HG03575 (cell line): ENCODE data around the gene SH3GL3.

Experiments
- ATAC-seq: cut with Tn5 transposase; IDR thresholded peaks from one replicate; pipeline ENCODE4 v1.9.1; 2021; ENCODE audit not compliant: unreplicated experiment, insufficient number of reproducible peaks, low FRiP score; ENCODE audit errors: extremely low read depth

SH3GL3 gene, protein sequence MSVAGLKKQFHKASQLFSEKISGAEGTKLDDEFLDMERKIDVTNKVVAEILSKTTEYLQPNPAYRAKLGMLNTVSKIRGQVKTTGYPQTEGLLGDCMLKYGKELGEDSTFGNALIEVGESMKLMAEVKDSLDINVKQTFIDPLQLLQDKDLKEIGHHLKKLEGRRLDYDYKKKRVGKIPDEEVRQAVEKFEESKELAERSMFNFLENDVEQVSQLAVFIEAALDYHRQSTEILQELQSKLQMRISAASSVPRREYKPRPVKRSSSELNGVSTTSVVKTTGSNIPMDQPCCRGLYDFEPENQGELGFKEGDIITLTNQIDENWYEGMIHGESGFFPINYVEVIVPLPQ

DNA sequence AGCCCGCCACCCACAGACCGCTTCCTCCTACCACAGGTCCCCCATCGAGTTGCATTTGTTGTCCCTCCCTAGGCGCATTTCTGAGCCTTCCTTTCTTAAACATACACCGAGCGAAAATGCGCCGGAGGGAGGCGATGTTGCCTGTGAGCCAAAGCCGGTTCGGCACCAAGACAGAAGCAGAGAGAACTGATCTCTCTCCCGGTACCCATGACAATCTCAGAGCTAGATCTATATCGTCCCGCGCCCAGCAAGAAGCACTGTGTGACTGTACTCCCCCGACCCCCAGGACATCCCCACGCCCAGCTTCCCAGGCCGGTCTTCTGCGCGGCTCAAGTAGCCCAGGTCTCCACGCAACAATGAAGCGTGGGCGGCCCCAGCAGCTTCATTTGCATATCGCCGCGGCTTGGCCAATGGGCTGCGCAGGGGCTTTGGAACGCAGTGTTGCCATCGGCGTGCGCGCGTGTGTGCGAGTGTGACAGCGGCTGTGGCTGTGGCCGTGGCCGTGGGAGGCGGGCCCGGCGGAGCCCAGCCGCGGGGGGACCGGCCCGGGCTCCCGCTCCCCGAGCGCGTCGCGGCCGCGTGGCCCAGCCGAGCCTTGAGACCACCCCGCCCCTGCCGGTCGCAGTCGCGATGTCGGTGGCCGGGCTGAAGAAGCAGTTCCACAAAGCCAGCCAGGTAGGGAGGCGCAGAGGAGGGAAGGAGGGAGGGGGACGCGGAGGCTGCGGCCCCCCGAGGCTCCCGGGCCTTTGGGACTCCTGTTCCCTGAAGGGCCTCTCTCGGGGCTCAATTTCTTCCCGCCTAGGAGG lies at the start of gene SH3GL3:
Gene SH3GL3 (plus strand): TSS at position 438 of the 806 bp plus-strand sequence. CDS start 193 bp downstream, at position 631.
- ATAC-seq, result no peak

DNA sequence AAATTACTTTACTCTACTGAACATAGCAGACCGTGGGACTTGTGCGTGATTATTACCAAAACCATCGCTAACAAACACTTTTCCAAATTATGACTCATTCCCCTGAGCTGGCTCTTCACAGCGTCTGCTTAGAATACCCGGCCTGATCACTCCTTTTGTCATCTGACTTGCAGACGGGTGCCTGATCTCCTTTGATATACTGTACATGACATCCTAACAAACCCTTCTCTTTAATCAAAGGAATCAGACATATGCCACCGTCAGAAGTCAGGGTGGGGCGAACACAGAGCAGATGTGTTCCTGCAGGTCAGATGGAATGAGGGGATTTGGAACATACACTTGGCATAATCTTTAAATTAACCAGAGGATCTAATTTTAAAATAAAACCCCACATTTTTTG lies 48.5 kb upstream of the SH3GL3 start:
- no peak for ATAC-seq

DNA sequence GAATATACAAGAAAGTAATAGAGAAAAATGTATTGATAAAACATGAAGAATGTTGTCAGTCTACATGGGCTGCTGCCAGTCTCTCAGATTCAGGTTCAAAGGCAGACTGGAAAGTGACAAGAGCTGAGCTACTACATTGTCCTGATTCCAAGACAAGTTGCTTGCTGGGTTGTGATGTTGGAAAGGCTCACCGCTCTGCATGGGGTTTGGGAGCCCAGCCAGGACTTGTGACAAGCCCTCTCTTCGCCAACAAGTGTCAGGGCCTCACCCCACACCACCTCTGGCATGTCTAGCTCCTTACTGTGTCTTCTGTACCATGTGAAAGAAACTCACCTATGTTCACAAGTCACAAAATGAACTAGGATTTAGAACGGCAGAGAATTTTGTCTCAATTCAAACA lies 43.0 kb upstream of the SH3GL3 start:
- no peak for ATAC-seq

DNA sequence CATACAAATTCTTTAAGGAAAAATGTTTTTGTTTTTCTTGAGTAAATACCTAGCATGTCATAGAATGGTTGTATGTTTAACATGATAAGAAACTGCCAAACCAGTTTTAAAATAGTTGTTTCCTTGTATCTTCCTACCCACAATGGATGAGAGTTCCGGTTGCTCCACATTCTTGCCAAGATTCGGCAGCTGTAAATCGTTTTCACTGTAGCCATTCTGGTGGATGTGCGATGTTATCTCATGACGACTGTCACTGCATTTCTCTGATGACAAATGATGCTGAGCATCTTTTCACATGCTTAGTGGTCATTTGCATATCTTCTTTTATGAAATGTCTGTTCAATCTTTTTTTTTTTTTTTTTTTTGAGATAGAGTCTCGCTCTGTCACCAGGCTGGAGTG lies 36.6 kb upstream of the SH3GL3 start:
- no peak for ATAC-seq

DNA sequence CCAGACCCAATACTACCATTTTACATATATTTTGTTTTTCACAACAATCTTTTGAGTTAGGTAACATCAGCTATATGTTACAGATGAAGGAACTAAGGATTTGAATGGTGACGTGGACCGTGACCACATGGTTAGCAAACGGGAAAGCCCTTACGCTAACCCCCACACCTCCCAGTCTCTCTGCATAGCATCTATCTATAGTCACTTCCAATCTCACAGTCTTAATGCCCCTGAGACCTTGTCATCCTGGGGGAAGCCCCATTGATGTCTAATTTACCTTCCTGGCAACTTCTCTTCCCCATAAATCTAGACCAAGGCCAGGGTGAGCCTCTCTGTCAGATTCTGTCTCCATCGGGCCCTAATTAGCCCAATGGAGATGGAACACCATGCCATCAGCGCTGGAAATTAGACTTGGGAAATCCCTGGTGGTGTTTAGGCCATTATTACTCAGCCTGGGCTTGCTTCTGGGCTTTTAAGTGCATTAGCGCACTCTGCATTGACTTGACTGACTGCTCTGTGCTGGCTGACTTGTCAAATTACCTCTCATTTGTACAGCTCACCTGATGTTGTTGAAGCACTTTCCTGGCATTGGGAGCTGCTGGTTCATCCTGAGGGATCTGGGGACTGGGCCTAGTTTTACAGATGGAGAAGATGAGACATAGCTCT lies 34.0 kb upstream of the SH3GL3 start:
- no peak for ATAC-seq

DNA sequence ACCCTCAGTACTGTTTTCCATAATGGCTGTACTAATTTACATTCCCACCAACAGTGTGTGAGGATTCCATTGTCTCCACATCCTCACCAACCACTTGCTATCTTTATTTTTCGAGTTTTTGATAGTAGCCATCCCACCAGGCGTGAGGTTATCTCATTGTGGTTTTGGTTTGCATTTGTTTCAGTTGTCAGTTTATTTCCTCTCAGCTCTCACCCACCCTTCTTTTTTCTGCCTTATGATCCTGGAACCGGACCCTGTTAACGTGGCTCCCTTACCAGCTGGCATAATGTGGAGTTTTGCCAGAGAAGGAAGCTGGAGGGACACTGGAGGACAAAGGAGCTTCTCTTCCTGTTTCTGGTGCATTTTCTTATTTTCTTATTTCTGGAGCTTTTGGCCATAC lies 25.1 kb upstream of the SH3GL3 start:
- no peak for ATAC-seq

DNA sequence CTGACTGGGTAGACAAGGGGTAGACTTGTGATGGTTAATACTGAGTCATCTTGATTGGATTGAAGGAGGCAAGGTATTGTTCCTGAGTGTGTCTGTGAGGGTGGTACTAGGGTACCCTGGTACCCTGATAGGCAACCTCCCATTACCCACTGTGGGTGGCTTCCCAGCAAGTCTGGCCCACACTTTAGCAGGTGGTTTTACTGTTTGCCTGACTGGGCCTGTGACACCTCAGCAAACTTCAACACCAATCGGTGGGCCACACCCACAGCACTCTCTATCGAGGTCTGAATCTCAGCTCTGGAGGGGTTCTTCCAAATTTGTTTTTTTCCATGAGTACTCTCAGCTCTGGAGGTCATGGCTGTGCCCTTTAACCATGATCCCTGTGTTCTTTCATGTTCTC lies 24.6 kb upstream of the SH3GL3 start:
- ATAC-seq, result no peak

DNA sequence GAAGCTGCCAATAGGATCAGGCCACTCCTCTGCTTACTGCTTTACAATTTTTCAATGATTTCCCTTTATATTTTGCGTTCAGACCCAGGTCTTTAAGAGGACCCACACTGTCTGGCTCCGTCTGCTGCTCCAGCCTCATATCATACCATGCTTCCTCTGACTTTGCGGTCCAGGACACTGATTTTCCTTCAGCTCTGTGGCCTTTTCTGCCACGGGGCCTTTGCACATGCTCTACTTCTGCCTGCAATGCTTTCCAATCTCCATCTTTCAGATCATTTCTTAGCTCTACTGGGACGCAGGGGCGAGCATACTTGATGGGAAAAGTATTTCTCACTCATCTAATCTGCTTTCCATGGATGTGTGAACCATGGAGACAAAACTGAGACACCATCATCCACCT lies 23.0 kb upstream of the SH3GL3 start:
- no peak for ATAC-seq

DNA sequence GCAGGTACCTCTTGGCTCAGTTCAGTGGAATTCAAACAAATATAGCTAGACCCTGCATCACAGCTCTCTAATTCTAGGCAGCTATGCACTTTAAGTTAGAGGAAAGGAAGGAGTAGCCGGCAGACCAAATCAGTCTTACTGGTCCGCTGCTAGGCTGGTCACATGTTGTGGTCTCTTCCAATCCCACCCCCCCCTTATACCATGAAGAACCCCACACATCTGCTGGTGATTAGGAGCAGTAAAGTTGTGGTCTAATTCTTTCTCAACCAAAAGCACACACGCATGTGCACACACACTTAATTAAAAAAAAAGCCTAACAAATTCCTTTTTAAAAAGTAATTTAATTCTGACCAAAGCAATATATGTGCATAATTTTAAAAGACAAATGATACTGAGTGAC lies 16.7 kb upstream of the SH3GL3 start:
- ATAC-seq, result no peak

DNA sequence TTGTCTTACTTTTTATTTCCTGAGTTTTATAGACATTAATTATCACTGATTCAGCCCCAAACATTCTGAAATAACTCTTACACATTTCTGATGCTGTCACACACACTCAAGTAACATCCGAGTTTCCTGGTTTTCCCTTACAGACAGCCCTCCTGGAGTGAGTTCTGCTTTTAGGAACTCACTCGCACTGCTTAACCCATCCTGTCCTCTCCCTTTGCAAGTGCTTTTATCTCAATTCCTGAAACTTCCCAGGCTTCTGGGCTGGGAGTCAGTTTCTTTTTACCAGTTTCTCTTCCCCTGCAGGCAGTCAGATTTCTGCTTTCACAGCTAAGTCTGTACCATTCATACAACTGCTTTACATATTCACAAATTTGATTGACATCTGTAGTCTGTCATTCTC lies 15.6 kb upstream of the SH3GL3 start:
- no peak for ATAC-seq

DNA sequence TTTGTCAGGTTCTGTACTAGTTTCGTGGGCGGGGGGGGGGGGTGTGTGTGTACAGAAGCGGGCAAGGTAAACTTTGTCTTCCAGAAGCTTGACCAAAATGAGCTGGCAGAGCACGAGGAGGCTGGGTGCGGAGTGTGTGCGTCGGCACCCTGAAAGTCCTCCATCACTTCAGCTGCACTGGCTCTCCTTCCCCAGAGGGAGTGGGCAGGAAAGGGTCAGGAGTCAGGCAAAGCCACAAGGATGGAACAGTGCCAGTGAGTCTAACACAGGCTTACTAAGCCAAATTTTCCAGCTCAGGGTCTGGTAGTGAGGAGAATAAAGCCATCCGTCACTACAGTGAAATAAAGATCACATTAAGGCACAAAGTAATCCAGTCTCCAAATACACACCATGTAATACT lies 11.9 kb upstream of the SH3GL3 start:
- no peak for ATAC-seq

DNA sequence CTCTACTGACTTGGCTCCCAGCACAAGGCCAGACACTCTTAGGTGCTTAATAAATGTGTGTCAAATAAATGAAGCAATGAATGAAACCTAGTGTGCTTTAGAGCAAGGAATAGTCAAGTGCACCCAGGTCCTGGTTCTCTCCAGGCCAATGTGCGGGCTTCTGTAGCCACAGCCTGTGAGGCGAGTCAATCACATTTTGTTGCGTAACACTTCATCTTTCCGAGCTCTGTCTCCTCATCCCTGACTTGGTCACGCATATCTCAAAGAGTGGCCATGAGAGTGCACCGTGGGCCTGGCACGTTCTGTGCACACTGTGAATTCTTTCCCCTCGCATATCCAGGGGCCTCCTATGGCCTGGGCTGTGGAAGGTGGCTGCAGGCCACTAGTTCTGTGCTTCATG lies 11.4 kb upstream of the SH3GL3 start:
- no peak for ATAC-seq

DNA sequence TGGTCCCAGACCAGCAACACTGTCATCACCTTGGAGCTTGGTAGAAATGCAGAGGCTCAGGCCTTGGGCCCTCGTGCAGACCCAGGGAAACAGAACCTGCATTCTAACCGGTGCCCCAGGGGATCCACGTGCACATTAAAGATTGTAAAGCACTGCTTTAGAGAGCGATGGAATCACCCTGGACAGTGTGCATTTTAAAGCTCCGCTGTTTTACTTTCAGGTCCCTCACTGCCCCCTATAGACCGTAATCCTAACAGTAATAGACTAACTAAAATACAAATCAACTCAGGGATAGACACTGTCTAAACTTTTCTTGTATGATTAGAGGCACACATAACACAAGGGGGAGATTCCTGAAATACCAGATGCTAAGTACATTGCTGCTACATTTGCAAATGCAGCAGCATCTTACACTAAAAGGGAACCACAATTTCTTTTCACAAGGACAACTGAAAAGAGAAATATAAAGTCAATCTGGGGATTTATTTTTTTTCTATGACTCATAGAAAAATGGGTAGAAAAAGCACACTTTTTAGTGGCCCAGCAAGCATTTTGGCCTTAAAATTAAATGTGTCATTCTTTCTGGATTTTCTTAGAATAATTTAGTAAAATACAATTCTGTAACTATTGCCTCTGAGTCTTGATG lies 10.5 kb upstream of the SH3GL3 start:
- ATAC-seq, result no peak

DNA sequence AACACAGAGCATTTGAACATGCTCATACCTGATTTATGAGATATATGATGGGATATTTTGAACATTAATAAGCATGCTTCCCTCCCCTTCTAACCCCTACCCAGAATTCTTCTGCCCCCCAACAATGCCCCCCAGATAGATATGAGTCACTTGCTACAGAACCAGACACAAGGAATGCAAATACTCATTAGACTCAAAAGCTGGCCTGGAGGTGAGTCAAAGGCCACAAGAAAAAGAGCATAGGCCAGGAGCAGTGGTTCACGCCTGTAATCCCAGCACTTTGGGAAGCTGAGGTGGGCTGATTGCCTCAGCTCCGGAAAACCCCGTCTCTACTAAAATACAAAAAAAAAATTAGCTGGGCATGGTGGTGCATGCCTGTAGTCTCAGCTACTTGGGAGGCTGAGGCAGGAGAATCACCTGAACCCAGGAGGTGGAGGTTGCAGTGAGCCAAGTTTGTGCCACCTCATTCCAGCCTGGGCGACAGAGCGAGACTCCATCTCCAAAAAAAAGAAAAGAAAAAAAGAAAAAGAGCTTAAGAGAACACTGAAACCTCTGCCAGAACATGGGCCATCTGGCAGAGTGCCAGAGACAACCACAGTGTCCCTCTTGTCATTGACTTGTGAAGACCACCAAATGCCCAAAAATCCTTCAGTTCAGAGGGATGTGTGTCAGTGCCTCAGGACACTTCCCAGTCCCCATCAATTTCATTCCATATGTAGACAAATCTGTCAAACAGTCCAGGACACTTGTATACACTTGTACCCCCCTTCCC lies 3.9 kb upstream of the SH3GL3 start:
- no peak for ATAC-seq

DNA sequence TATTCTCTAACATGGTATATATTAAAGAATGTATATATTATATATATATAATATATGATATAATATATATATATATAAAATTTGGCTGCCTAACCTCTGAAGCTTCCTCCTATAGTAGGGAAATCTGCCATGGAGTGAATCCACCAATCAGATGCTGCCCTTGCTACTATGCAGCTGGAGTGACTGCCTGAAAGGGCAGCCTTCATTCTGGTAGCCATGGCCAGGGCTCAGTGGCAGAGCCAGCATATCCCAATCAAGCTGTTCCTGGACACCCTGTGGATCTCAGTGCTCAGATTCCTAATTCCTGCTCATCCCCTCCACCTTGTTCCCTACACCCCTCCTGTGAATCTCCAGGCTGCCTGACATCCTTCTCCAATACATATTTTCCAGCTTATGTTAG lies 2.2 kb upstream of the SH3GL3 start:
- ATAC-seq, result no peak

DNA sequence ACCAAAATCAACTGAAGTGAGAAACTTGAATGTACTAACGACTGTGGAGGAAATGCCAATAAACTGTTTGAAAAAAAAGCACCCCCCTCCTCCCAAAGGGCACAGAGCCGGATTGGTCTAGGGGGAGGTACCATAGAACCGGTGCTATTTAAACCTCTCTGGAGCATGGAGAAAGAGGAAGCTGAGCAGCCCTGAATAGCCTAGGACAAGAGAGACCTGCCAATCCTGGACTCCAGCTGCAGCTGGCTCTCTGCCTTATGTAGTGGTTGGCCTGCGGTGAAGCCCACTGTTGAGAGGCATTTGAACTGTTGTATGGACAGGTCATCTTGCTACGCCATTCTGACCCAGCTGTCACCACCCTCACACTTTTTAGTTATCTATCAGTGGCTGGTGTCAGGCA lies 1.5 kb upstream of the SH3GL3 start:
- ATAC-seq, result no peak

DNA sequence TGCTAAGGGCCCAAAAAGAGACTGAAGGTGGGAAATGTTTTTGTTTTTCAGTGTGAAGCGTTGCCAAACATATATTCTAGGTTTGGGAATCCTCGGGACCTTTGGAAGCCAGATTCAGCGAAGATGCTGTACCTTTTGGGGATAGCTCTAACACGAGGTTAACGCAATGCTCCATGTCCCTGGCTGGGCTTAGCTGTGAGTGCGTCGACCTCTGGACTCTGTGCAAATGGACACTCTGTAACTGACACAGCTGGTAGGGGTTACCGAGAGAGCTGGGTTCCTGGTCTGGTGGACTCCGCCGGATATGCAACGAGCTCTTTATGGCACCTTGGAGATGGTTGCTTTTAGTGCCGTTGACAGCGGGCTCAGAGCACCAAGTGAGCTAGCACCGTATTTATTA lies 724 bp upstream of the SH3GL3 start:
- no peak for ATAC-seq

DNA sequence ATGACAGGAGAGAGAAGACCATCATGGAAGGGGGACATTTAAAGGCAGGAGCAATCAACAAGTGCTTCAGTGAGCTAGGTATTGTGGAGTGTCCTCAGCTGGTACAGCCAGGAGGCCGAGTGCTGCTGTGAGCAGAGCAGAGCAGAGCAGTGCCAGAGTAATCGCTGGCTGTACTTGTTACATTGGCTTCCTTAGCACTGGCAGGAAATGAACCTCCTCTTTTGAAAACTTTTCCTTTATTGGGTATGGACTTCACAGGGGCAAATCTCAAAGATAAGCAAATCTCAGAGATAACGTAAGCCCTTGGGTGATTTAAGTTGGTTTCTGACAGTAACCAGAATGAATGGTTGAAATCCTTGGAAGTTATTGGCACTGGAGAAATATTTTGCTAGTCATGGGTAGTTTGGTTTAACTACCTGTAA lies 2.1 kb downstream of the SH3GL3 start:
- no peak for ATAC-seq
